D721Med (cell line): Measurements from ENCODE around the gene BCL2L11.

ENCODE experiments used
- DNase-seq: peaks from one replicate; pipeline ENCODE4 v3.0.0; 2011; ENCODE audit warnings: low spot score; ENCODE audit not compliant: insufficient read length
- FAIRE-seq: peaks from 2 replicates; lab custom pipeline; 2011; peaks lifted over from hg19 to GRCh38; lab: Jason Lieb, UNC
- CTCF ChIP-seq: IDR thresholded peaks from 2 replicates; pipeline ENCODE4 v1.5.1; 2012; ENCODE audit warnings: mild to moderate bottlenecking, control low read depth; ENCODE audit not compliant: insufficient read depth; ENCODE audit errors: missing control alignments

Gene BCL2L11

GRCh38 chr2:111191877-111192276, 71.2 kb downstream of the BCL2L11 start:
- TF ChIP-seq CTCF: no peak
- FAIRE-seq: no peak
- DNase-seq: no peak

- TF ChIP-seq CTCF: no peak
- FAIRE-seq (no peak), DNase-seq (no peak)
Observed at GRCh38 chr2:111192776-111193368, 72.2 kb downstream of the BCL2L11 start.

- no peak for DNase-seq
- TF ChIP-seq CTCF: no peak
- FAIRE-seq: no peak
Observed at GRCh38 chr2:111194835-111195621, 74.3 kb downstream of the BCL2L11 start.

GRCh38 chr2:111196435-111196834, 75.7 kb downstream of the BCL2L11 start:
- DNase-seq (no peak), FAIRE-seq (no peak)
- no peak for TF ChIP-seq CTCF

- FAIRE-seq (no peak), DNase-seq (no peak)
- no peak for TF ChIP-seq CTCF
Observed at GRCh38 chr2:111198701-111199100, 78.0 kb downstream of the BCL2L11 start.

- no peak for TF ChIP-seq CTCF
- FAIRE-seq (no peak), DNase-seq (no peak)
Observed at GRCh38 chr2:111199840-111200239, 79.1 kb downstream of the BCL2L11 start.

GRCh38 chr2:111200333-111200881, 79.7 kb downstream of the BCL2L11 start:
- no peak for TF ChIP-seq CTCF
- FAIRE-seq (no peak), DNase-seq (no peak)
